Astrocyte of the cerebellum (primary cell): ENCODE data around the gene KDSR.

Experiments
- DNase-seq: peaks from one replicate; pipeline ENCODE4 v3.0.0-alpha.2; 2011; ENCODE audit warnings: low read depth
- H3K4me3 ChIP-seq: 2 replicates; pipeline ENCODE4 v1.5.1; 2011; ENCODE audit warnings: mild to moderate bottlenecking, low read depth, low read length, moderate library complexity
- CTCF ChIP-seq: IDR thresholded peaks from 2 replicates; pipeline ENCODE4 v1.5.1; 2012; ENCODE audit warnings: low read length, low read depth, moderate library complexity, mild to moderate bottlenecking; ENCODE audit errors: missing control alignments
- in situ Hi-C: cut with HindIII; loops from 2 replicates; pipeline ENCODE4 v1.10.0; 2017; ENCODE audit warnings: low sequenced_read_pairs

The KDSR gene

GRCh38 chr18:63288311-63288710 lies 78.7 kb downstream of the KDSR start:
- no peak for TF ChIP-seq CTCF
- DNase-seq = no peak
- in situ Hi-C loops = no loop called here
- H3K4me3 ChIP-seq = no peak overlapping the region

GRCh38 chr18:63287691-63288220 lies 79.2 kb downstream of the KDSR start:
- no peak overlapping the region for H3K4me3 ChIP-seq
- in situ Hi-C loops = no loop called here

DNA sequence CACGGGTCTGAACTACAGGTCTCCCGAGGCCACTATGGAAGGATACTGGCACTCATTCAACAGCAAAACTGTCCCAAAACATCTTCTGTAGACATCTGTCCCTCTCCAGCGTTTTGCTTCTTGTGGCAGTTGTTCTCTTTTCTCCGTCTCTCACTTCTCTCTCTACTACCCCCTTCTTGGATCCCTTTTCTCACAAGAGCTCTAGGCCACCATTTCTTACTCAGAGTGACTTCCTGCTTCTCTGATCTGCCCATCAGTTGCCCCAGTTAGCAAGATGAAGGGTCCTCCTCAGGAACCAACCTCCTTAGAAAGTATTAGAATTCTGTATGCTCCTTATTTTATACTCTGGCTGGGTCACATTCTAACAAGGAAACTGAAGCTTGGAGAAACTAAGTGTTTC lies 80.1 kb downstream of the KDSR start:
- in situ Hi-C loops = no loop called here
- no peak for DNase-seq
- no peak for TF ChIP-seq CTCF

More at GRCh38 chr18:63287691-63288220, 79.2 kb downstream of the KDSR start:
- no peak for DNase-seq
- TF ChIP-seq CTCF = no peak

GRCh38 chr18:63284827-63285733 lies 81.9 kb downstream of the KDSR start:
- no peak overlapping the region for H3K4me3 ChIP-seq
- no peak for TF ChIP-seq CTCF
- in situ Hi-C loops = no loop called here
- no peak for DNase-seq

More for the DNA sequence above, 80.1 kb downstream of the KDSR start:
- no peak overlapping the region for H3K4me3 ChIP-seq

DNA sequence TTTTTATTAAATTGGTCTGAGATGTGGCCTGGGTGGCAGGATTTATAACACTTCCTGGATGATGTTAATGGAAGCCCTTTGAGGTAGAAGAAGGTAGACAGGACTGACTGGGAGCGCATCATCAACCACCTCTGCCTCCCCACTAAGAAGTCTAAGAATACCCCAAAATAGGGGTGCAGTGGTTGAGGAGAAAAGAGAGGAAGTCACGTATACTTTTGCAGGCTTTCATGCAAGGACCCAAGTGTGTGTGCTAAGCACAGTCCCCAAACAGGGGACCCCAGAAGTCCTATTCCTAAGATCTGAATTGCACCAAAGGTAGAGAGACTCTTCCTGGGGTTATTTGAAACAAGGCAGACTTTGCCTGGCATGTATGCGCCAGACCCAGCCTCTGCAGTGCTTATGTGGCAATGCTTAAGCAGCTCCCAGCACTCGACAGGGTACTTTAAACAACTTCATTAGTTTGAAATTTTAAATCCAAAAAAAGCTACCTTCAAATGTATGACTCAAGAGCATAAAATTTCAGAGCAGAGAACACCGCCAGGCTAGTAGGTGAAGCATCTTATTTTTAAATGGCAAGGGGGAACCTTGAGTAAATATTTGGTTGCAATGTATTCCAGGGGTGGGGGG lies 82.7 kb downstream of the KDSR start:
- TF ChIP-seq CTCF = no peak
- DNase-seq = no peak
- in situ Hi-C loops = no loop called here
- no peak overlapping the region for H3K4me3 ChIP-seq

GRCh38 chr18:63283305-63284094 lies 83.5 kb downstream of the KDSR start:
- in situ Hi-C loops = no loop called here
- no peak for DNase-seq
- no peak for TF ChIP-seq CTCF
- no peak overlapping the region for H3K4me3 ChIP-seq
